Stimulated activated CD4-positive, alpha-beta T cell treated with anti-CD3 and anti-CD28 coated beads, Interleukin-4, amount 100 ng/mL, for 4 hours (primary cell): ENCODE results near the gene PTGIS.
A peak's percentile ranks its signal among the peaks of the same experiment; 100 is the strongest.

Experiments
- DNase-seq, 2 experiments: peaks; one replicate each; pipeline ENCODE4 v3.0.0-alpha.2; 2020

PTGIS gene

DNA sequence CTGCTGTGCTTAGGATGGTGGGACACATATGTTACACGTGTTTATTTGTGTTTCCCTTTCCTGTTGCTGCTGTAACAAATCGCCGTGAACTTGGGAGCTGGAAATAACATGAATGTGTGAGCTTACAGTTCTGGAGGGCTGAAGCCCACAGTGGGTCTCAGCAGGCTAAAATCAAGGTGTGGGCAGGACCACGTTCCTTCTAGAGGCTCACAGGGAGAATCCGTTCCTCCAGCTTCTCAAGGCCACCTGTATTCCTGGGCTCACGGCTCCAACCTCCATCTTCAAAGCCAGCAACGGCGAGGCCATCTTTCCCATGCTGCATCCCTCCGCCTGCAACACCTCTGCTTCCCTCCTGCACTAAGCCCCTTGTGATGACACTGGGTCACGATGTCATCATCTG lies 27.4 kb upstream of the PTGIS start:
- DNase-seq = no peak

DNA sequence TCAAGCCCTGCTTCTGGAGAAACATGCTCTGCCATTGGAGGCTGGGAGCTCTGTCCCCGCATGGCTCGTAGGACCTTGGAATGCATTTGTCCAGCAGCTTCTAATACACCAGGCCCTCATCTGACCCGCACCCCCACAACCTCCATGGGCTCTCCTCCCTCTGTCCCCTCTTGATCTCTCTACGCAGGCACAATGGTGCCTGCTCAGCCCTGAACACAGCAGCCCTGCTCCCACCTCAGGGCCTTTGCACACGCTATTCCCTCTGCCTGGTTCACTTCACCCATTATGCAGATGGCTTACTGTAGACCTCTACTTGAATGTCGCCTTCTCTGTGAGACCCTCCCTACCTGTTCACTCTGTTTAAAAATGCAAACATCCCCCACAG lies 27.0 kb upstream of the PTGIS start:
- no peak for DNase-seq

DNA sequence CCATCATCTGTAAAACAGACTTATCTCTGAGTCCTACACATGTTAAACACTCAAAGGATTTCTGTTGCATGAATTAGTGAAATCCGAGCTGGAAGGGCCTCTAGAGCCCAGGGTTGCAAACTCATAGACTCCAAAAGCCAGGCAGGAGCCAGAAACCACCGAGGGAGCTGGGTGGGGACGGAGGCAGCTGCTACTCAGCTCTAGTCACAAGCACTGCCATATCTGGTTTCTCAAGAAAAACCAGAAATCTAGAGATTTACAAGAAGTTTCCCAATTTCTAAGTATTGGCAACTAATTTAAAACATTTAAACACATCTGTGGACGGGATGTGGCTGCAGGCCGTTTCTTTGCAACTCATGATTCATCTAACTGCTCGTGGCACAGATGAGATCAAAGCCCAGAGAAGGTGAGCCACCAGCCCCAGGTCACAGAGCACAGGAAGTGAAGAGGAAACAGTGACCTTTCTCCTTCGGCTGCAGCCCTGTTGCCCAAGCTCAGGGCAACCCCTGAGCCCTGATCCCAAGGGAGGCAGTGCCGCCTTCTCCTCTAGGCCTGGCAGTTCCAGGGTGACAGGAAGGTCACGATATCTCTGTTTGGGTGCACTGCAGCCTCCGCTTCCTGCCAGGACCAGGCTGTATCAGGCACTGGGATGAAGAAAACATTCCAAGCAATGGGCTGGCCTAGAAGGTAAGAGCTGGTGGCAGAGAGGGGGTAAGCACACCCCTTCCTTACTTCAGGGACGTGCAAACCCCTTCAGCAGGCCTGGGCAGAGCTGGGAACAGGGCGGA lies 26.4 kb upstream of the PTGIS start:
- peak; percentile 37 to 60 for DNase-seq

DNA sequence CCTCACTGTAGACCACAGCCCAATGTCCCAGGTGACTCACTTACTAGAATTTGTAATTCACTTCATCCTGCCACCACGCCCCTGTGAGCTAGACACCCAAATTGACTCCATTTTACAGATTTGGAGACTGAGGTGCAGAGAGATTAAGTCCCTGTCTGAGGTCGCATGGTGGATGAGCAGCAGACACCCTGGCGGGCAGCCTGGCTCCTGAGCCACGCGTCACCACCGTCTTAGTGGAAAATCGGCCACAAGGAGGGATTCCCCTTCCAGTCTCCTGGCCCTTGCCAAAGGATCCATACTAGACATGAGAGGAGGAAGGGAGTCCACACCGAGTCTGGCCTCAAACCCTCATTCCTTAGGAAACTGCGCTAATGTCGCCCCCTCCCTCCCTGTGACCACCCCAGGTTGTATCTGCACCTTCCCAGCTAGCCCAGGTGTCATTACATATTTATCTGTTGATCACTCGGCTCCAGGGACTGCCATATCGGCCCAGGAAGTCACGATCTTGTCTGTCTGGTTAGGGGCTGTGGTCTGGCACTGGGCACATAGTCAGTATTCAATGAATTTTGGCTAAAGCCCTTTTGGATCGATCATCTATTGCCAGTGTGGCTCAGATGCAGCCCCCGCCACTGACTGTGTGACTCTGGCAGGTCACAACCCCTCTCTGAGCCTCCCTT lies 25.7 kb upstream of the PTGIS start:
- no peak for DNase-seq

DNA sequence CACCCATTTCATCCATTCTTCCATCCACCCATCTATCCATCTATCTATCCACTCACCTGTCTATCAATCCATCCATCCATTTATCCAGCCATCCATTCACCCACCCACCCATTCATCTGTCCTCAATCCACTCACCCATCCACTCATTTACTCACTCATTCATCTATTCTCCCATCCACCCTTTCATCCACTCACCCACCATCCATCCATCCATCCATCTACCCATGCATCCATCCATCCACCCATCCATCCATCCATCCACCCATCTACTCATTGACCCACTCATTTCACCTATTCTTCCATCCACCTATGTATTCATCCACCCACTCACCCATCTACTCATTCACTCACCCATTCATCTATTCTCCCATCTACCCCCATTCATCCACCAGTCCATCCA lies 24.2 kb upstream of the PTGIS start:
- DNase-seq = no peak

DNA sequence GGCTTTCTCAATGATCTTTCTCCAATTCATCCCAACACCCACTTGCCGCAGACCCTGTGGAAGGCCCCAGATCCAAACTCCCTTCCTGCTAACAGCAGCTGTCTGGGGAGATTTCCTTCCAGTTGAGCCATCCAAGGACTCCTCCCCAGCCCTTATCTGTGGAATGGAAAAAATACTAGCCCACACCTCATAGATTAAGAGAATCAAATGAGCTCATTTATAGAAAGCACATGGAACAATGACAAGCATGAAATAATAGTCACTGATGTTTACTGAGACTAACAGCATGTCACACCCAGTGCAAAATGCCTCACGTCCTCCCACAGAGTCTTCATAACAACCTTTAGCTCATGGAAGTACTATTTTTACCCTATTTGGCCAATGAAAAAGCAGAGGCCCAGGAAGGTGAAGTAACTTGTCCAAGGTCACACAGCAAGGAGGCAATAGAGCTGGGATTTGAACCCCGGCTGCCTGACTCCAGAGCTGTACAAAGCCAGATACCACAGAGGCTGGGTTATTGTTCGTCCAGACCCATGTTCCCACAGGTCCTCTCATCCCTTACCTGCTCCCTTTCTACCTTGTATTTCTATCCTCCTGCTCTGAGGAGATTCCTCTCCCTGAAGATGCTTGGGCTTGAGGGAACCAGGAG lies 23.4 kb upstream of the PTGIS start:
- DNase-seq = no peak

DNA sequence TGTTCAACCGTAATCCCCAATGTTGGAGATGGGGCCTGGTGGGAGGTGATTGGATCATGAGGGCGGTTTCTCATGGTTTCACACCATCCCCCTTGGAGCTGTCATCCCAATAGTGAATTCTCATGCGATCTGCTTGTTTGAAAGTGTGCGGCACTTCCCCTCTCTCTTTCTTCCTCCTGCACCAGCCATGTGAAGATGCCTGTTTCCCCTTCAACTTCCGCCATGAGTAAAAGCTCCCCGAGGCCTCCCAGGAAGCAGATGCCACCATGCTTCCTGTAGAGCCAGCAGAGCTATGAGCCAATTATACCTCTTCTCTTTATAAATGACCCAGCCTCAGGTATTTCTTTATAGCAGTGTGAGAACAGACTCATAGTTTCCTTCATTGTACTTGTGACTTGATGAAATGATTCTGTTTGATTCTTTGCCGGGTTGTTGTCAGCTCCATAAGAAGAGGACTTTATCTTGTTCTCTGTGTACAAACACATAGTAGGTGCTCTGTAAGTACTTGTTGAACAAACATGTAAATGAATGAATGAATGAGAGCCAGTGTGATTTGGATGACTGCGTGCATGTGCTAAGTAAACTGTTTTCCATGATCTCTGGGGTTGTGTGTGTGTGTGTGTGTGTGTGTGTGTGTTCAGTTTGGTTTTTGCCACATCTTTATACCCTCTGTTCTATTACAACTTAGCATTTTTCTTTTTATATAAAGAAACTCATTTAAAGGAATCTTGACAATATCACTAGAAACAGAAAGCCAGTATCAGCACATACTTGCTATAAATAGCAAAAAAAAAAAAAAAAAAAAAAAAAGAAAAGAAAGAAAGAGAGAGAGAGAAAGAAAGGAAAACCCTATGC lies 22.5 kb upstream of the PTGIS start:
- DNase-seq = no peak

DNA sequence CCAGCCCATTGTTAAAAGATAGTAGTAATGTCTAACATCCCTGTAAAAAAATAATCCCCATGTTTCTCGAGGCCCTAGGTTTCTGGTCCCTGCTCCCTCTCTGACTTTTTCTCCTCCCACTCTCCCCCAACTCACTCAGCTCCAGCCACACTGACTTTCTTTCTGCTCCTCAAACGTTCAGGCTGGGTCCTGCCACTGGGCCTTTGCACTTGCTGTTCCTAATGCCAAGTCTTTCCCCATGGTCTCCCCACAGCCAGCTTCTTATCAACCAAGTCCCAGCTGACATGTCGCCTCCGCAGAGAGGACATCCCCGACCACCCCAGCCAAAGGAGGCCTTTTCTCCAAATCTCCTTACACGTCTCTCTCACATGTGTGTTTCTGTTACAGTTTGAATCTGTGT lies 21.8 kb upstream of the PTGIS start:
- no peak for DNase-seq

DNA sequence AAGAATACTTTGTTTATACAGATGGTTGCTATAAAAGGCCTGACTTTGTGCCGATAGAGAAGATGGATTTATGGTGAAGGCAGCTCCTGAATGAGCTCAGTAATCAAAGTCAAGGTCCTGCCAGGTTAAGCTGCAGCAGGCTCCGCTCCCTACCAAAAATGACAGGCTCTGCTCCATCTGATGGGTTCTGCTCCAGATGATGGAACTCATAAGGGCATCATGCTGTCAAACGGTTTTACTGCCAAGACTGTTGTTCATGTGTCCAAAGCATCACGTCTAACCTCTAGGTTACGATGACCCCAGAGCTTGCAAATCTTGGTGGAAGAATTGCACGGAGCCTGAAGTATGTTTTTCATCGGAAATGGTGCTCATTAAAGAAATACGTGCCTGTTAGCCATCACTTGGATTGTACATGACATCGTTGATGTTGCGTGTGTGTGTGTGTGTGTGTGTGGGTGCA lies 19.2 kb upstream of the PTGIS start:
- DNase-seq = no peak

DNA sequence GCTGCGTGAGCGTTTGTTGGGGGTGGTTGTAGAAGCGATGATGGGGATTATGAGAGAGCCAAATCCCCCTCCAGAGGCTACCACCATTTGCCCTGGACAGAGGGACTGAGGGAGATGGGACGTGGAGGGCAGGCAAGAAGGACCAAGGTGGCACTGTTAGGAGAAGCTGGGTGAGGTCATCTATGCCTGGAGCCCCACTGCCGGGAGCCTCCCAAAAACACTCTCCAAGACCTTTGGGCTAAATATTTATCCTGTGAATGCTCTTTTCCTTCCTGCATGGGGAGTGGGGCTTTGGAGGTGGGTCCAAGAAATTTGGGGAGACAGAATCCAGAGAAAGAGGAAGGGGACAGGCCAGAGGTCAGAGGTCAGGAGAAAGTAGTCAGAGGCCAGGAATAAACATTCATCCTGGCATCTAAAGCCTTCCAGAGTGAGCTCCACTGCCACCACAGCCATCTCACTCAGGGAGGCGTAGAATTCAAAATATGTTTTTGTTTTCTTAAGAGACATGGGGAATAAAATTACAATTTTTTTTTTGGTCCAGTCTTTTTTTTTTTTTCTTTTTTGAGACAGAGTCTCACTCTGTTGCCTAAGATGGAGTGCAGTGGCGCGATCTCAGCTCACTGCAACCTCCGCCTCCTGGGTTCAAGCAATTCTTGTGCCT lies 17.8 kb upstream of the PTGIS start:
- DNase-seq = no peak

DNA sequence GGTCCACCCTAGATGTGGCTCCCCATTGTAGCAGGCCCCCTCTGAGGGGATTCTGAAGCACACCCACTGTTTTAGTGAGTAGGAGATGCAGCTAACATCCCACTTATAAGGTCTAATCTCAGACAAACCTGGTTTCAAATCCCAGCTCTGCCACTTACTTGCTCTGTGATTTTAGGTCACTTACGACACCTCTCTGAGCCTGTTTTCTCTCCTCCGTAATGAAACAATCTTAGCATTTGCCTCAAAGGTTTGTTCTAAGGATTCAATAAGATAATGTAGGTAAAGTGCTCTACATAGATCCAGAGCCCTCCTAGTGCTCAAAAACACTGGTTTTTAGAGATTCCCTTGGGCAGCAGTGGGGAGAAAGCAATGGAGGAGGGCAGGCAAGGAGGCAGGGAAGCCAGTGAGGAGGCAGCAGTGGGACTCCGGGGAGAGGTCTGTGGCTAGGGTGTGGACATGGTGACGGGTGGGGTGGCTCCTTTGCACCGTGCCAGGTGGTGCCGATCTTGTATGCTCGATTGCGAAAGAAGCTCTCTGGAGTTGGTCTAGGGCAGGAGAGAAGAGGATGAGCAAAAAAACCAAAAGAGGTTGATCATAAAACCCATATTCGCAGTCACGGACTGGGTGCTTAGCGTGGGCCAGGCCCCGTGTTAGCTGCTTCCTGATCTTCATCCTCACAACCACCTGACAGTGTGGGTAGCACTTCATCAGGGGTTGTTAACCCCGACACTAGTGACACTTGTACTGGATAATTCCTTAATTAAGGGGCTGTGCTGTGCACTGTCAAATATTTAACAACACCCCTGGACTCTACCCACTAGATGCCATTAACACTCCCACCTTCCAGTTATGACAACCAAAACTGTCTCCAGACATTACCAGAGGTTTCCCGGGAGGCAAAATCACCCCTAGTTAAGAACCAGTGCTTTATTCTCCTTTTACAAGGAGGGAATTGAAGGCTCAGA lies 16.8 kb upstream of the PTGIS start:
- no peak for DNase-seq

DNA sequence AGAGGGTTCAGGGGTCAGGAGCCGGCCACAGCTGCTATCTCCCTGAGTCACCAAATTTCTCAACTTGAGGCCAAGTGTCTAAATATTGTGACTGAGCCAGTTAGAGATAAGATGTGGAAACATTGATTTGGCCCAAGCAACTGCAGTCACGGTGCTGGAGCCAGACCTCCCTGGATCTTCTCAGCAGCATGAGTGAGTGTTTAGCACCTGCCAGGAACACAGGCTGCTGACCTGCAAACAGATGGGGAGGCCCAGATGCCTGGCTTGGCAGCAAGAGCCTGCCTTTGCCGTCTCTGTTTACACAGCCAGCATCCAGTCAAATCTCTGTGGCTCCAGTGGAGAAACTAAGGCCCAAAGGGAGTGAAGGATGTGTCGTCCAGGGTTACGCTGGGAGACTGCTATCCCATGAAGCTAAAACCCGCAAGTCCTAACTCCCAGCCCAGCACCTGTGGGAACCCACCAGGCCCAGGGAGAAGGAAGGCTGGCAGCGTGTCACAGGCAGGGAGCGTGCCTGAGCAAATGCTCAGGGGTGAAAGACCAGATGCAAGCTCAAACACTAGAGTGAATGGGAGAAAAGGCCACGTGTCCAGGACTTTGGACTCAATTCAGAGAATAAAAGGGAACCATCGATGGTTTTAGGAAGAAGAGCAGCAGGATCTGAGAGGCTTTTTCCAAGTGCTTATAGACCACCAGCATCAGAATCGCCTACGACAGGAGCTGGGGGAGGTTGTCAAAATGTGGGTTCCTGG lies 15.9 kb upstream of the PTGIS start:
- DNase-seq = no peak

DNA sequence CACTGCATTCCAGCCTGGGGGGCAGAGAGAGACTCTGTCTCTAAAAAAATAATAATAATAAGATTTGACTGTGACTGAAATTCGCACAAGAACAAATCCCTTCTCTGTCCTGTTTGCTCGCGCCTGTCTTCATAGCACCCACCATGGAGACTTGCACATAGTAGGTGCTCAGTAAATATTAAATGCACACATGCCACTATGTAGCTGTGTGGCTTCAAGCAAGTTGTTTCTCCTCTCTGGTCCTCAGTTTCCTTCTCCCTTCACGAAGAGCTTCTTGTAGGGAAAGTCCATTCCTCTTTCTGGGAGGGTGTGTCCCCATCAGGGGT lies 15.4 kb upstream of the PTGIS start:
- DNase-seq = no peak

DNA sequence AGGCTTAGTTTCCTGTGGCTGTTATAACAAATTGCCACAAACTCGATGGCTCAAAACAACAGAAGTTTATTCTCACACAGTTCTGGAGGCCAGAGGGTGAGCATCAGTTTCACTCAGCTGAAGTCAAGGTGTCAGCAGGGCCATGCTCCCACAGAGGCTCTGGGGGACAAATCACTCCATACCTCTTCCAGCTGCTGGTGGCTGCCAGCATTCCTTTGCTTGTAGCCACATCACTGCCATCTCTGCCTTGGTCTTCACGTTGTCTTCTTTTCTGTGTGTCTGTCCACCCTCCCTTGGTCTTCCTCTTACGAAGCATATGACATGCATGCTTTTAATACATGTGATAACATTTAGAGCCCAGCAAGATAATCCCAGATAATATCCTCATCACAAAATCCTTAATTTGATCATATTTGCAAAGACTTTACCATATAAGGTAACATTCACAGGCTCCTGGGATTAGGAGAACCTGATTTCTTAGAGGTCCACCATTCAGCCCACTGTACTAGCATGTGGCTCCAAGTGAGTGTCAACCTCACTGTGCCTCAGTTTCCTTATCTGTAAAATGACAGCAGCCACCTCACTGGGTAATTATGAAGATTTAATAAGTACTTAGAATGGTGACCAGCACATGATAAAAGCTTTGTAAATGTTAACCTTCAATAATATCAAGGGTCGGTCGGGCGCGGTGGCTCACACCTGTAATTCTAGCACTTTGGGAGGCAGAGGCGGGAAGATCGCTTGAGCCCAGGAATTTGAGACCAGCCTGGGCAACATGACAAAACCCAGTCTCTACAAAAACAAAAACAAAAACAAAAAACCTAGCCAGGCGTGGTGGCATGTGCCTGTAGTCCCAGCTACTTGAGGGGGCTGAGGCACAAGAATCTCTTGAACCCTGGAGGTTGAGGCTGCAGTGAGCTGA lies 14.7 kb upstream of the PTGIS start:
- DNase-seq = no peak

DNA sequence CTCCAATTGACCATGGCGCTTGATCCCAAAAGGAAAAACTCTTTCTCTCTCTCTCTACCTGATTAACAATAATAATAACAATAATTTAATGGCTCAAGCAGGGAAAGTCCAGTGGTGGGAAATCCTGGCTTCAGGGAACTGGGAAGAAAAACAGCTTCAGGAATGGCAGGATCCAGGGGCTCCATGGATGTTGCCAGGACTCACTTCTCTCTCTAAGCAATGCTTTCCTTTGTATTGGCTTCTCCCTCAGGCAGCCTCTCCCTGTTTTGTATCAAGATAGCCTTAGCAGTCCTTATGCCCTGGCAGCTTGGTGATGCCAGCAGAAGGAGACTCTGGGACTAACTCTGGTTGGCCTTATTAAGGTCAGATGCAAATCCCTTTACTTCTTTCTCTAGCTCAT lies 13.5 kb upstream of the PTGIS start:
- DNase-seq = no peak

DNA sequence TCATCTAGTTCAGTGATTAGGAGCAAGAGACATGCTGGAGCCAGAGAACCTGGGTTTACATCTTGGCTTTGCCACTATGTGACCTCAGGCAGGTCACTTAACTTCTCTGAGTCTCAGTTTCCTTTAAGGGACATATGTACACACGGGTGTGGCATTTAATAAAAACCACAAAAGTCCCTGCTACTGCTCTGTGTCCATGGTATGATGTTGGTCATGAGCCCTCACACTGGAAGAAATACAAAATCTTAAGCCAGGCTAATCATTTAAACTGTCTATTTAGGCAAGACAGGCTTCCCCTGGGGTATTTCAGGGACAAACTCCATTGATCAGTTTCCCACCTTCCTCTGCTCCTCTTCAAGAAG lies 12.9 kb upstream of the PTGIS start:
- DNase-seq = no peak

DNA sequence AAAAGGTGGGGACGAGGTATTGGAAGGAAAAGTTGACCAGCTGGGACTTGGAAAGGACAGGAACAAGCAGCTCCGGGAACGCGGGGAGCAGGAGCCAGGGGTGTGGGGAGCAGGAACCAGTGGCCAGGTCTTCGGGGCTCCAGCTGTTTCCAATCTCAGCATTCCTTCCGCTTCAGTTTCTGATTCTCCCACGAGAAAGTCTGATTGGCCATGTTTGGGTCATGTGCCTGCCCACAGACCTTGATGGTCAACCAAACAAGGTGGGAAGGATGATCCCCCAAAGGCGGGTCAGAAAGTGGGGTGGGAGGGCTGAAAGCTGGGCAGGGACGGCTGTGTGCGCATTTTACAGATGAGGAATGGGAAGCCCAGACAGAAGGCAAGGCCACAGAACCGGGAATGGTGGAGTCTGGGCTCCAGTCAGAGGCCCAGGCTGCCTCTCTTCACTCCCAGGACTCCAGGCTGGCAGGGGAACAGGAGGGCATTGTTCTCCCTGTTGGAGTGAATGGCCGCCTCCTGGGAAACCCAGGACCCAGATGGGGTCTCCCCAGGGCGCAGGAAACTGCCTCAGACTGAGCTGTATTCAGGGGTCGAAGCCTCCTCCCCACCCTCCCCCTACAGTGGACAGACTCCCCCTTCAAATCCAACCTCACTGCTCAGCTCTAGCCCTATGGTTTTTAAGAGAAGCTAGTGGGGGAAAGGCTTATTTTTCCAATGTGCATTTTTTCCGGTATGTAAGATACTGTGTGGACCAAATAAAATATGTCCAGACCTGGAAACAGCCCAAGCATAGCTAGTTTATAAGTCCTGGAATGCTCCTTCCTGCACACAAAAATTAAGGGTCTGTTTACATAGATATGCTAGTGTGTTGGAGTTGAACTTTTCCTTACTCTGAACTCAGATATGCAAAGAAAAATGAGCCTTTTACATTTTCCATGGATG lies 12.2 kb upstream of the PTGIS start:
- no peak for DNase-seq

DNA sequence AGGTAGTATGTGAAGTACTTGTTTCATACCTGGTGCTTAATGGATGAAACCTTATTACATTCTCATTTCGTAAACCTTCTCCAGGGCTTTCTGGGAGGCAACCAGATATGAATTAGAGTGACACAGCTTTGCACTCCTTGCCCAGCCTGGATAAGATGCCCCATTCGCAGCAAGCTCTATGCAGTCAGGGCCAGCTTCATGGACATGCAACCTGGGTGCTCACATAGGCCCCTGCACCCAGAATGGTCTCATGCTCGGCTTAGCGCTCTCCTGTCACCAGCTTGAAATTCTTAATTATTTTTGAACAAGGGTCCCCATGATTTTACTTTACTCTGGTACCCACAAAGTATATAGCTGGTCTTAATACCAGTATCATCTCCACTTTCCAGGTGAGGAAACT lies 11.3 kb upstream of the PTGIS start:
- DNase-seq = no peak

DNA sequence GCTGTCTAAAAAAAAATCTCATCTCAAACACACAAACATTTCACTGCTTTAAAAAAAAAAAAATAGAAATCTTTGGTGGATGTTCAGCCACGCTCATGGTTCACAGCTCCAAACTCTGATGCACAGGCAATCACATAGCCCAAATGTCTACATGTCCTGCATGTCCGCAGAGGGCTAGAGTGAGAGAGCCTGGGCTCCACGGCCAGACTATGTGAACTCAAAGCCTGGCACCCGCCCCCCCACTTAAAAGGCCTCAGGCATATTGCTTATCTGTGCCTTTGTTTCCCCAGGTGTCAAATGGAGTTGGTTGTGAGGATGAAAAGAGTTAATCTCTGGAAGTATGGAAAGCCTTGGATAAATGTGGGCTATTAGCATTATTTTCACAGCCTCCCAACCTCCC lies 10.5 kb upstream of the PTGIS start:
- no peak for DNase-seq
